KBM-7 (cell line): Measurements from ENCODE around the gene GIMAP1.
"Not testable (repeated sequence)": the region's sequence is repeated elsewhere in the genome, so short reads cannot be mapped to it uniquely, and the experiment has no call there.

Source experiments
- DNase-seq: peaks from one replicate; pipeline ENCODE4 v3.0.0-alpha.2; 2015
- in situ Hi-C: fragments of 300-500 bp; cut with MboI; formaldehyde crosslinking; loops from 2 replicates; pipeline ENCODE4 v1.14.3; 2020; ENCODE audit warnings: low sequenced_read_pairs, low pct_unique_long_range_greater_than_20kb, mixed read lengths

Gene GIMAP1

GRCh38 chr7:150716368-150716767 is at the start of gene GIMAP1:
GIMAP1 (plus strand) TSS chr7:150716613; CDS start chr7:150719048, 2,435 bp downstream.
- in situ Hi-C loops, result no loop called here
- peak; percentile 84 for DNase-seq

- peak; percentile 62 for DNase-seq
- in situ Hi-C loops, result no loop called here
These were observed 47.9 kb upstream of the GIMAP1 start for GRCh38 chr7:150668472-150668911.

GRCh38 chr7:150668977-150669376 is 47.4 kb upstream of the GIMAP1 start:
- no peak for DNase-seq
- in situ Hi-C loops, result no loop called here

- DNase-seq, in situ Hi-C loops: not testable (repeated sequence)
These were observed 44.4 kb upstream of the GIMAP1 start for GRCh38 chr7:150671798-150672585.

- DNase-seq, result no peak
- in situ Hi-C loops, result no loop called here
These were observed 40.7 kb upstream of the GIMAP1 start for GRCh38 chr7:150675714-150676113.

- in situ Hi-C loops, result not testable (repeated sequence)
These were observed 40.1 kb upstream of the GIMAP1 start for GRCh38 chr7:150676276-150676675.

GRCh38 chr7:150676854-150677253 is 39.6 kb upstream of the GIMAP1 start:
- in situ Hi-C loops, DNase-seq: not testable (repeated sequence)

More at GRCh38 chr7:150676276-150676675, 40.1 kb upstream of the GIMAP1 start:
- peak; percentile 66 for DNase-seq

- in situ Hi-C loops, DNase-seq: not testable (repeated sequence)
These were observed 37.8 kb upstream of the GIMAP1 start for GRCh38 chr7:150678601-150679000.

GRCh38 chr7:150680364-150680763 is 36.0 kb upstream of the GIMAP1 start:
- DNase-seq, in situ Hi-C loops: not testable (repeated sequence)

GRCh38 chr7:150685219-150686029 is 31.0 kb upstream of the GIMAP1 start, which contains the start of gene GIMAP2:
GIMAP2 (plus strand) TSS chr7:150685706; CDS start chr7:150687060, 1,354 bp downstream.
- in situ Hi-C loops, result no loop called here
- DNase-seq, result peak; percentile 71

- DNase-seq, result peak; percentile 43
- in situ Hi-C loops, result no loop called here
These were observed 30.3 kb upstream of the GIMAP1 start for GRCh38 chr7:150686030-150686631.

- in situ Hi-C loops, result no loop called here
- no peak for DNase-seq
These were observed 27.8 kb upstream of the GIMAP1 start for GRCh38 chr7:150688630-150689029.

- no peak for DNase-seq
- in situ Hi-C loops, result no loop called here
These were observed 20.8 kb upstream of the GIMAP1 start for GRCh38 chr7:150695654-150696053.

- in situ Hi-C loops, result no loop called here
These were observed 13.2 kb upstream of the GIMAP1 start for GRCh38 chr7:150703209-150703608.

GRCh38 chr7:150715293-150715692 is 1.1 kb upstream of the GIMAP1 start:
- DNase-seq, result no peak
- in situ Hi-C loops, result no loop called here

More at GRCh38 chr7:150703209-150703608, 13.2 kb upstream of the GIMAP1 start:
- DNase-seq, result no peak

- DNase-seq, result no peak
- in situ Hi-C loops, result no loop called here
These were observed 675 bp upstream of the GIMAP1 start for GRCh38 chr7:150715738-150716137.

- no peak for DNase-seq
- in situ Hi-C loops, result no loop called here
These were observed 526 bp downstream of the GIMAP1 start for GRCh38 chr7:150716939-150717338.

GRCh38 chr7:150717814-150718420 is 1.5 kb downstream of the GIMAP1 start:
- no peak for DNase-seq
- in situ Hi-C loops, result no loop called here

GRCh38 chr7:150719436-150719835 is 3.0 kb downstream of the GIMAP1 start:
- DNase-seq, result no peak

More at GRCh38 chr7:150719436-150719835, 3.0 kb downstream of the GIMAP1 start:
- in situ Hi-C loops, result no loop called here
